Erythroblast (primary cell): ENCODE data around the gene PDE10A.

Experiments used
- GATA1 ChIP-seq: IDR thresholded peaks from 2 replicates; pipeline ENCODE4 v1.6.1; 2011; ENCODE audit warnings: low read depth, mild to moderate bottlenecking, control low read depth, low read length, moderate library complexity
- POLR2A ChIP-seq: IDR thresholded peaks from 2 replicates; pipeline ENCODE4 v1.6.1; 2011; ENCODE audit warnings: mild to moderate bottlenecking, low read length

- TF ChIP-seq POLR2A = no peak
- TF ChIP-seq GATA1 = no peak
Measured at GRCh38 chr6:165481921-165482320, 181.1 kb downstream of the PDE10A start.
